ENCODE measurements around the gene ADGRL3. TPM values are rescaled to one million over a fixed set of nuclear protein-coding genes. Genes with fewer than 3 reads are reported as not detected.

The ADGRL3 gene
- total RNA-seq (1 to 10 TPM; 1.4 to 1.7 TPM), polyA plus RNA-seq (under 1 TPM; 0.07 to 0.29 TPM)

DNA sequence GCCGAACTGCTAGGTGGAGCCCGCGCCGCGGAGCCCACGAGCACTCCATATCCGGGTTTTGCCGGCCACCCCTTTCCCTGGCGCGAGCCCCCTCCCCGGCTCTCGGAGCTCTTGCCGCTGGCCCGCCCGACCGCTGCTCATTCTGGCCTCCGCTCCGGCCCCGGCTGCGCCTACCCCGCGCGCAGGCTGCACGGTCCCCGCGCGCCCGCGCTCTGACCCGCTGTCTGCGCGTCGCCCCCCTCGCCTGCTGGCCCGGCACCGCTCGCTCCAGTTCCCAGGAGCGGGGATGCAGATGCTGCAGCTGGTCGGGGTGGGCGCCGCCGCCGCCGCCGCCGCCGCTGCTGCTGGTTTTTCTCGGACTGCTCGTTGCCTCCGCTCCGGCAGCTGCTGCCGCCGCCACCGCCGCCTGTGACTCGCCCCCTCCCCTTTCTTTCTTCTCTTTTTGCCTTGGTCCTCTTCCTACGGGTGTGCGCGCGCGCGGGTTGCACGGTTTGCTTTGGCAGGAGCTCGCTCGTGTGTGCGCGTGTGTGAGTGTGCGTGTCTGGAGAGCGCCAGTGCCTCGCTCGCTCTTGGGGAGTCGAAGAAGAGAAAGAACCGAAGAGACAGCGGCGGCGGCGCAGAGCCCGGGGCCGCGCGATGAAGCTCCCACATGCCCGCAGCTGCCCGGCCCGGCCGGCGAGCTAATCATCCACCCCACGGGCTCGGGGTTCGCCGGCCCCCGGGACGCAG lies at the start of gene ADGRL3:
TSS of gene ADGRL3 (plus strand) at position 140 of the 729 bp plus-strand sequence.
- Histone ChIP-seq H3K36me3 (ENCODE audit: control insufficient read depth in 4 of 4, insufficient read depth in 3 of 4, low read depth in 1 of 4, low read length in 3 of 4) (no peaks in the 10 kb centered on the region), H3K9ac (ENCODE audit: low read depth in 1 of 2, low read length in 2 of 2) (no peak within 1 kb of the TSS), H3K27ac (ENCODE audit: low read depth in 1 of 2, low read length in 2 of 2) (no peak within 1 kb of the TSS), H3K9me3 (ENCODE audit: control insufficient read depth in 4 of 4, low read length in 3 of 4) (no peaks in the 10 kb centered on the region), H3K27me3 (ENCODE audit: control insufficient read depth in 4 of 4, insufficient read depth in 4 of 4, low read length in 3 of 4) (peaks cover 0 to 22% (median 3%) of the 10 kb centered on the region in 4 donors), H3K4me1 (ENCODE audit: control insufficient read depth in 4 of 4, insufficient read depth in 4 of 4, low read length in 3 of 4) (peaks cover 4 to 18% (median 6%) of the 10 kb centered on the region in 4 donors), H3K4me3 (ENCODE audit: low read depth in 1 of 3, low read length in 3 of 3) (peak within 1 kb of the TSS in 2 of 3 donors; percentile 41 to 46)
- WGBS = 3% methylated on average over 92 of the region's 92 CpGs
- peak; percentile 31 for DNase-seq (ENCODE audit: low spot score)
- no peak for TF ChIP-seq EGR1 (IDR thresholded peaks at IDR 0.05; ENCODE audit: low read depth in 2 of 2)
- no peak for TF ChIP-seq TAF1 (conservative IDR thresholded peaks at IDR 0.05)
- TF ChIP-seq HNF4A (conservative IDR thresholded peaks at IDR 0.05) = no peak
- TF ChIP-seq RAD21 (IDR thresholded peaks at IDR 0.05) = no peak
- no peak for TF ChIP-seq ZBTB33 (IDR thresholded peaks at IDR 0.05)
- TF ChIP-seq FOXA2 (IDR thresholded peaks at IDR 0.05) = no peak
- TF ChIP-seq CTCF (IDR thresholded peaks at IDR 0.05; ENCODE audit: low read depth, low read length, missing input control) = no peak
- TF ChIP-seq, protein P1, sequence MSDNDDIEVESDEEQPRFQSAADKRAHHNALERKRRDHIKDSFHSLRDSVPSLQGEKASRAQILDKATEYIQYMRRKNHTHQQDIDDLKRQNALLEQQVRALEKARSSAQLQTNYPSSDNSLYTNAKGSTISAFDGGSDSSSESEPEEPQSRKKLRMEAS (IDR thresholded peaks at IDR 0.05) = no peak
- TF ChIP-seq, protein P2, sequence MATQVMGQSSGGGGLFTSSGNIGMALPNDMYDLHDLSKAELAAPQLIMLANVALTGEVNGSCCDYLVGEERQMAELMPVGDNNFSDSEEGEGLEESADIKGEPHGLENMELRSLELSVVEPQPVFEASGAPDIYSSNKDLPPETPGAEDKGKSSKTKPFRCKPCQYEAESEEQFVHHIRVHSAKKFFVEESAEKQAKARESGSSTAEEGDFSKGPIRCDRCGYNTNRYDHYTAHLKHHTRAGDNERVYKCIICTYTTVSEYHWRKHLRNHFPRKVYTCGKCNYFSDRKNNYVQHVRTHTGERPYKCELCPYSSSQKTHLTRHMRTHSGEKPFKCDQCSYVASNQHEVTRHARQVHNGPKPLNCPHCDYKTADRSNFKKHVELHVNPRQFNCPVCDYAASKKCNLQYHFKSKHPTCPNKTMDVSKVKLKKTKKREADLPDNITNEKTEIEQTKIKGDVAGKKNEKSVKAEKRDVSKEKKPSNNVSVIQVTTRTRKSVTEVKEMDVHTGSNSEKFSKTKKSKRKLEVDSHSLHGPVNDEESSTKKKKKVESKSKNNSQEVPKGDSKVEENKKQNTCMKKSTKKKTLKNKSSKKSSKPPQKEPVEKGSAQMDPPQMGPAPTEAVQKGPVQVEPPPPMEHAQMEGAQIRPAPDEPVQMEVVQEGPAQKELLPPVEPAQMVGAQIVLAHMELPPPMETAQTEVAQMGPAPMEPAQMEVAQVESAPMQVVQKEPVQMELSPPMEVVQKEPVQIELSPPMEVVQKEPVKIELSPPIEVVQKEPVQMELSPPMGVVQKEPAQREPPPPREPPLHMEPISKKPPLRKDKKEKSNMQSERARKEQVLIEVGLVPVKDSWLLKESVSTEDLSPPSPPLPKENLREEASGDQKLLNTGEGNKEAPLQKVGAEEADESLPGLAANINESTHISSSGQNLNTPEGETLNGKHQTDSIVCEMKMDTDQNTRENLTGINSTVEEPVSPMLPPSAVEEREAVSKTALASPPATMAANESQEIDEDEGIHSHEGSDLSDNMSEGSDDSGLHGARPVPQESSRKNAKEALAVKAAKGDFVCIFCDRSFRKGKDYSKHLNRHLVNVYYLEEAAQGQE (IDR thresholded peaks at IDR 0.05) = no peak
- TF ChIP-seq HNF4G (IDR thresholded peaks at IDR 0.05) = no peak
- TF ChIP-seq FOXA1 (IDR thresholded peaks at IDR 0.05) = no peak
- TF ChIP-seq RXRA (IDR thresholded peaks at IDR 0.05) = no peak
- TF ChIP-seq NR2F2 (IDR thresholded peaks at IDR 0.05) = no peak
- no peak for TF ChIP-seq SP1 (IDR thresholded peaks at IDR 0.05)
- TF ChIP-seq GABPA (IDR thresholded peaks at IDR 0.05 in 1 of 2, conservative IDR thresholded peaks at IDR 0.05 in 1 of 2) = no peak
- TF ChIP-seq YY1 (IDR thresholded peaks at IDR 0.05) = no peak
- TF ChIP-seq ATF3 (IDR thresholded peaks at IDR 0.05) = no peak

Measured in liver (tissue), 9 donors.